DOHH2 (cell line): ENCODE measurements around the gene PLA2G4A.

Experiments
- CTCF ChIP-seq: fragments of 200-600 bp; sonication (generic); IDR thresholded peaks from one replicate; pipeline ENCODE4 v1.5.1; 2014; ENCODE audit warnings: antibody characterized with exemption, mild to moderate bottlenecking, low read depth, low read length; ENCODE audit not compliant: poor library complexity, severe bottlenecking
- EZH2phosphoT487 ChIP-seq: fragments of 200-600 bp; sonication (generic); IDR thresholded peaks from 2 replicates; pipeline ENCODE4 v1.6.1; 2017; ENCODE audit warnings: borderline replicate concordance, mild to moderate bottlenecking, antibody characterized with exemption, low read length, moderate library complexity, mixed read lengths

- TF ChIP-seq CTCF (no peak), EZH2phosphoT487 (no peak)
Observed at GRCh38 chr1:186915555-186915954, 86.8 kb downstream of the PLA2G4A start.
